Activated CD4-positive, alpha-beta T cell treated with anti-CD3 and anti-CD28 coated beads for 36 hours (primary cell): ENCODE measurements around the gene DLGAP3. TPM values are rescaled to one million over a fixed set of nuclear protein-coding genes. Genes with fewer than 3 reads are reported as not detected.

Source experiments
- ATAC-seq: fragments of 200-7000 bp; cut with Tn5 transposase; one replicate; pipeline ENCODE4 v1.10.0; 2021; ENCODE audit warnings: mild to moderate bottlenecking, moderate library complexity
- CTCF ChIA-PET: fragments of 350-600 bp; sonication (Branson Sonifier 250); formaldehyde crosslinking; loops from one replicate; lab custom pipeline; 2021; ENCODE audit warnings: antibody characterized with exemption; lab: Charles Lee
- POLR2A ChIA-PET: fragments of 350-600 bp; sonication (Branson Sonifier 250); formaldehyde crosslinking; loops from one replicate; lab custom pipeline; 2021; ENCODE audit warnings: antibody characterized with exemption, inconsistent platforms; lab: Charles Lee
- DNase-seq: peaks from one replicate; pipeline ENCODE4 v3.0.0-alpha.2; 2020
- H3K27ac Mint-ChIP-seq: one replicate; pipeline ENCODE4 v1.8.0; 2021; ENCODE audit warnings: mixed read lengths
- H3K27me3 Mint-ChIP-seq: one replicate; pipeline ENCODE4 v1.8.0; 2021; ENCODE audit warnings: mixed read lengths
- H3K36me3 Mint-ChIP-seq: one replicate; pipeline ENCODE4 v1.8.0; 2021; ENCODE audit warnings: low read depth, mixed read lengths
- H3K4me1 Mint-ChIP-seq: one replicate; pipeline ENCODE4 v1.8.0; 2021; ENCODE audit warnings: mixed read lengths
- H3K4me3 Mint-ChIP-seq: one replicate; pipeline ENCODE4 v1.8.0; 2021; ENCODE audit warnings: mild to moderate bottlenecking, moderate library complexity, mixed read lengths
- H3K9me3 Mint-ChIP-seq: one replicate; pipeline ENCODE4 v1.8.0; 2021; ENCODE audit warnings: low read depth, mixed read lengths
- intact Hi-C, 2 experiments: fragments of 100-400 bp; cut with DNase I in 1 of 2; cut with micrococcal nuclease in 1 of 2; formaldehyde crosslinking; loops; one replicate each; pipeline versions ENCODE4 v1.14.2 to v1.15.1; 2022 to 2024; cut with DNase I, micrococcal nuclease
- total RNA-seq, 2 experiments: library from RNA; stranded (reverse); gene quantifications; one replicate each; pipeline ENCODE4 v1.2.3, GENCODE V29; 2021

DLGAP3 gene
- total RNA-seq, 2 experiments from 2014 or later = 0.63 to 0.66 TPM

DNA sequence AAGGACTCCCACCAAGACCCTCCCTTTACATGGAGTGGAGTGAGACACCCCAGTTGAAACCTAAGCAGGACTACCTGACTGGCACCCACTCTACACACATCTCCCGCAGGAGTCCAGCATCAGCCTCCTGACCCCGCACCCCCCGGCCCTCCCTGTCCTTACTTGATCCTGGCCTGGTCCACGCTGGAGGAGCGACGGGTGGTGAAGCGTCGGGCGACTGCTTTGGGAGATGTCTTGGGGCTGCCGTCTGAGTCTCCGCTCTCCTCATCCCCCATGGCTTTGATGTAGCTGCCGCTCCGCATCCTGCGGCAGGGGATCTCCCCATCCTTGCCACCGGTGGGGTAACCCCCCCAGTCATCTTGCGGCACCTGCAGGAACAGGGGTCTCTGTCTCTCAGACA lies 29.5 kb downstream of the DLGAP3 start:
- ChIA-PET POLR2A (no interaction called here), CTCF (interaction anchor here (0.9 kb wide), 1 partner anchor 86 kb away, joined by 4 read pairs; no protein-coding TSS in a partner anchor)
- Mint-ChIP-seq H3K36me3 (no peaks in the 10 kb centered on the region), H3K27me3 (peaks cover 12% of the 10 kb centered on the region), H3K27ac (no peak overlapping the region), H3K4me3 (no peak overlapping the region), H3K4me1 (no peaks in the 10 kb centered on the region), H3K9me3 (no peaks in the 10 kb centered on the region)
- intact Hi-C loops = no loop called here
- no peak for ATAC-seq
- no peak for DNase-seq

- H3K27me3 Mint-ChIP-seq = peaks cover 12% of the 10 kb centered on the region
- DNase-seq (no peak), ATAC-seq (no peak)
- ChIA-PET POLR2A (no interaction called here), CTCF (interaction anchor here (0.9 kb wide), 1 partner anchor 87 kb away, joined by 4 read pairs; no protein-coding TSS in a partner anchor)
- no peaks in the 10 kb centered on the region for H3K36me3 Mint-ChIP-seq
- intact Hi-C loops = no loop called here
- H3K9me3 Mint-ChIP-seq = no peaks in the 10 kb centered on the region
- no peak overlapping the region for H3K4me3 Mint-ChIP-seq
- no peaks in the 10 kb centered on the region for H3K4me1 Mint-ChIP-seq
- H3K27ac Mint-ChIP-seq = no peak overlapping the region
These were observed 30.0 kb downstream of the DLGAP3 start for GRCh38 chr1:34899471-34899870.

DNA sequence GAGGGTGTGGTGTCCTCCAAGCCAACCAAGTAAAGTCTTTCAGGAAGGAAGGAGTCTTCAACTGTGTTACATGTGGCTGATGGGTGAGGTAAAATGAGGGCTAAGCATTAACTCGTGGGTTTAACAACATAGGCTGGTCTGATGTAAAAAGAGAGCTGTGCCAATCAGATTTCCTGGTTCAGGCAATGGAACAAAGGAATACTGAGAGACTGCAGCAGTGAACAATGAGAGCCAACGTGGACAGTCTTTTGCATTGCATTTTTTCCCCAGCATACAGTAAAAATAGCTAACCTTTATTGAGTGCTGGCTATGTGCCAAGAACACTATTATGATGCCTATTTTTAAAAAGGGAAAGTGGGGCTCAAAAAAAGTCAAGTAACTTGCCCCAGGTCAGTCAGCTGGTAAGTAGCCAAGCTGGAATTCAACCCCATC lies 31.1 kb downstream of the DLGAP3 start:
- ChIA-PET POLR2A (no interaction called here), CTCF (interaction anchor here (1.1 kb wide), 1 partner anchor 46 kb away, joined by 3 read pairs; no protein-coding TSS in a partner anchor)
- H3K36me3 Mint-ChIP-seq = no peaks in the 10 kb centered on the region

DNA sequence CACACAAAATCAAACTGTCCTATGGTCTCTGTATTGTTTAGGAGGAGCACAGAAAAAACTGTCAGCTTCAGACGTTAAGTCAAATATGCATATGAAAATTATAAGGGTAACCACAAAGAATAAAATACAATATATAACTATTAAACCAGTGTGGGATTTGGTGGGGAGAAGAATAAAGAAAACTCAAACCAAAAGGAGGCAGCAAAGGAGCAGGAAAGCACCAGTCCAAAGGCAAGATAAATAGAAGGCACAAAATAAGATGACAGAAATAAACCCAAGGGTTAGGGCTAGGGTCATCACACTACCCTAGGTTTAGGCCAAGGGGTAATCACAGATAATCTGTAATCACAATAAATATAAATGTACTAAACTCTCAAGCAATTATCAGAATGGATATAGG lies 32.8 kb downstream of the DLGAP3 start:
- Mint-ChIP-seq H3K9me3 (peaks cover 7% of the 10 kb centered on the region), H3K27me3 (peaks cover 9% of the 10 kb centered on the region), H3K27ac (no peak overlapping the region), H3K36me3 (no peaks in the 10 kb centered on the region), H3K4me3 (no peak overlapping the region), H3K4me1 (no peaks in the 10 kb centered on the region)
- ChIA-PET POLR2A (no interaction called here), CTCF (interaction anchor here (0.9 kb wide), 1 partner anchor 36 kb away, joined by 4 read pairs; no protein-coding TSS in a partner anchor)
- ATAC-seq = no peak
- intact Hi-C loops = no loop called here
- no peak for DNase-seq

More for the DNA sequence above, 31.1 kb downstream of the DLGAP3 start:
- Mint-ChIP-seq H3K4me3 (no peak overlapping the region), H3K4me1 (no peaks in the 10 kb centered on the region), H3K27me3 (peaks cover 12% of the 10 kb centered on the region), H3K9me3 (no peaks in the 10 kb centered on the region), H3K27ac (no peak overlapping the region)
- intact Hi-C loops = no loop called here
- no peak for DNase-seq
- no peak for ATAC-seq

DNA sequence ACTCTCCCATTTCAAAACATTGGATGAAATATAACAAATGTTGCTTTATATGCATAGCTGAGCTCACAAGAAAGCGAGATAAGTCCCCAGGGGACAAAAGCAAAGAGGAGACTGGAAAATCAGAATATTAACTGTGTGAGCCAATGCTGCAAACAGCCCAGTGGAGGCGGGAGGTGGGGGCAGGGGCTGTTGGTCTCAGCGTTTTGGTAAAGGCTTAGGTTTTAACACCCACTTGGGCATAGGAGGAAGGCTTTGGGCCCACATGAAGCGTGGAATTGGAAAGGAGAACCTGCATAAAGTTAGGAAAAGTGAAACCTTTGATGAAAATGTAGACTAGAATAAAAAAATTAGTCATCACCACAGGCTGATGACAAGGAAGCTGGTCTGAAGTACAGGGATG lies 39.7 kb downstream of the DLGAP3 start:
- ChIA-PET CTCF (interaction anchor here (0.8 kb wide), 1 partner anchor 37 kb away, joined by 3 read pairs; no protein-coding TSS in a partner anchor), POLR2A (no interaction called here)
- Mint-ChIP-seq H3K27ac (no peak overlapping the region), H3K36me3 (no peaks in the 10 kb centered on the region), H3K4me1 (peaks cover 3% of the 10 kb centered on the region), H3K4me3 (no peak overlapping the region), H3K9me3 (peaks cover 8% of the 10 kb centered on the region), H3K27me3 (peaks cover 14% of the 10 kb centered on the region)
- intact Hi-C loops = no loop called here
- DNase-seq = no peak
- no peak for ATAC-seq

- ATAC-seq = no peak
- H3K4me3 Mint-ChIP-seq = no peak overlapping the region
- intact Hi-C loops = no loop called here
- H3K36me3 Mint-ChIP-seq = no peaks in the 10 kb centered on the region
- ChIA-PET POLR2A (no interaction called here), CTCF (no interaction called here)
- H3K9me3 Mint-ChIP-seq = peaks cover 7% of the 10 kb centered on the region
- peaks cover 27% of the 10 kb centered on the region for H3K27me3 Mint-ChIP-seq
- H3K4me1 Mint-ChIP-seq = peaks cover 3% of the 10 kb centered on the region
- no peak overlapping the region for H3K27ac Mint-ChIP-seq
- no peak for DNase-seq
These were observed 41.9 kb downstream of the DLGAP3 start for GRCh38 chr1:34887593-34887992.

GRCh38 chr1:34885405-34886247 lies 43.8 kb downstream of the DLGAP3 start:
- Mint-ChIP-seq H3K4me3 (peak overlapping the region; percentile 50), H3K27me3 (peaks cover 26% of the 10 kb centered on the region), H3K4me1 (peaks cover 3% of the 10 kb centered on the region), H3K9me3 (no peaks in the 10 kb centered on the region), H3K27ac (no peak overlapping the region), H3K36me3 (no peaks in the 10 kb centered on the region)
- ChIA-PET CTCF (interaction anchor here (0.7 to 1.5 kb wide), 2 partner anchors 19 to 1214 kb away, joined by 3 to 7 read pairs; no protein-coding TSS in a partner anchor), POLR2A (interaction anchor here (0.6 to 0.9 kb wide), 2 partner anchors 18 to 313 kb away, joined by 3 read pairs; no protein-coding TSS in a partner anchor)
- peak; percentile 80 for DNase-seq
- intact Hi-C loops = loop anchor here in 1 of 2 experiments (1.0 kb wide), 1 partner anchor 19 kb away; no protein-coding TSS in a partner anchor
- peak; percentile 94 for ATAC-seq

- intact Hi-C loops = loop anchor here in 1 of 2 experiments (1.0 kb wide), 1 partner anchor 19 kb away; no protein-coding TSS in a partner anchor
- H3K9me3 Mint-ChIP-seq = no peaks in the 10 kb centered on the region
- CTCF ChIA-PET = interaction anchor here (0.6 to 1.5 kb wide), 3 partner anchors 19 to 1213 kb away, joined by 3 to 7 read pairs (median 3); no protein-coding TSS in a partner anchor
- H3K27me3 Mint-ChIP-seq = peaks cover 24% of the 10 kb centered on the region
- peaks cover 3% of the 10 kb centered on the region for H3K4me1 Mint-ChIP-seq
- H3K27ac Mint-ChIP-seq = no peak overlapping the region
- ATAC-seq (no peak), DNase-seq (no peak)
- peak overlapping the region; percentile 50 for H3K4me3 Mint-ChIP-seq
- POLR2A ChIA-PET = interaction anchor here (0.6 to 0.9 kb wide), 2 partner anchors 18 to 313 kb away, joined by 3 read pairs; no protein-coding TSS in a partner anchor
- H3K36me3 Mint-ChIP-seq = no peaks in the 10 kb centered on the region
These were observed 44.5 kb downstream of the DLGAP3 start for GRCh38 chr1:34884961-34885360.

- H3K36me3 Mint-ChIP-seq = no peaks in the 10 kb centered on the region
- ATAC-seq (no peak), DNase-seq (no peak)
- H3K4me3 Mint-ChIP-seq = peak overlapping the region; percentile 50
- intact Hi-C loops = no loop called here
- POLR2A ChIA-PET = interaction anchor here (0.9 kb wide), 1 partner anchor 17 kb away, joined by 3 read pairs; no protein-coding TSS in a partner anchor
- peaks cover 27% of the 10 kb centered on the region for H3K27me3 Mint-ChIP-seq
- H3K4me1 Mint-ChIP-seq = peaks cover 3% of the 10 kb centered on the region
- no peak overlapping the region for H3K27ac Mint-ChIP-seq
- H3K9me3 Mint-ChIP-seq = no peaks in the 10 kb centered on the region
- CTCF ChIA-PET = interaction anchor here (0.6 to 2.6 kb wide), 4 partner anchors 18 to 1213 kb away, joined by 3 to 8 read pairs (median 5); no protein-coding TSS in a partner anchor
These were observed 44.9 kb downstream of the DLGAP3 start for GRCh38 chr1:34884536-34884935.

DNA sequence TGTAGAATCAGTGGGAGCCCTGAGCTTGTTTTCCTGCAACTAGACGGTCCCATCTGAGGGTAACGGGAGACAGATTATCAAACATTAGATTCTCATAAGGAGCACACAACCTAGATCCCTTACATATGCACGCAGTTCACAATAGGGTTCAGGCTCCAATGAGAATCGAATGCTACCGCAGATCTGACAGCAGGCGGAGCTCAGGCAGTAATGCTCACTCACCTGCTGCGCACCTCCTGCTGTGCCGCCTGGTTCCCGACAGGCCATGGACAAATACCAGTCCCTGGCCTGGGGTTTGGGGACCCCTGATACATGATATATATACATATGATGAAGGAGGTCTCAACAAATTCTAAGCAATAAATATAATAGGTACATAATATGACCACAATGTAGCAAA lies 50.2 kb downstream of the DLGAP3 start:
- Mint-ChIP-seq H3K27ac (no peak overlapping the region), H3K27me3 (peaks cover 33% of the 10 kb centered on the region), H3K4me3 (no peak overlapping the region), H3K36me3 (no peaks in the 10 kb centered on the region), H3K9me3 (no peaks in the 10 kb centered on the region), H3K4me1 (no peaks in the 10 kb centered on the region)
- DNase-seq (no peak), ATAC-seq (no peak)
- intact Hi-C loops = no loop called here
- CTCF ChIA-PET = interaction anchor here (0.9 kb wide), 1 partner anchor 13 kb away, joined by 7 read pairs; no protein-coding TSS in a partner anchor
- POLR2A ChIA-PET = no interaction called here

DNA sequence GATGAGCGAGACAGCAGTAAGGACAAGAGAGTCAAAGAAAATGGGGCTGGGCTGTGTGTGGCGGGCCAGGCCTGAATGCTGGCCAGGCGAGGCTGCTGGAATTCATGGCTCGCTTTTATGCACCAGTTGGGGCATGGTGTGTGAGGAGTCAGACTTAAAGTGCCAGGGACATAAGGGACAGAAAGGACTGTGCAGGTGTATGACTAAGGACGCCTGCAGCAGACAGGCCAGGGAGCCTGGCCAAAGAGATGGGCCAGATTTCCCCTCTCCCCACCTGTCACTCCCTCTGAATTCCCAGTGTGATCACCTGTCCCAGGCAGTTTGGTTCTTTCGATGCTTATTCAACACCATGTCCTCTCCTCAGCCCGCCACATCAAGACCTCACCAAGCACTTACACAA lies 53.0 kb downstream of the DLGAP3 start:
- CTCF ChIA-PET = no interaction called here
- H3K27me3 Mint-ChIP-seq = peaks cover 31% of the 10 kb centered on the region
- no peak for DNase-seq

More for the DNA sequence above, 53.0 kb downstream of the DLGAP3 start:
- H3K27ac Mint-ChIP-seq = no peak overlapping the region
- no peak for ATAC-seq
- H3K4me1 Mint-ChIP-seq = peaks cover 5% of the 10 kb centered on the region
- POLR2A ChIA-PET = no interaction called here
- no peak overlapping the region for H3K4me3 Mint-ChIP-seq
- H3K36me3 Mint-ChIP-seq = no peaks in the 10 kb centered on the region
- intact Hi-C loops = no loop called here
- H3K9me3 Mint-ChIP-seq = no peaks in the 10 kb centered on the region
